ENCODE measurements around the gene NRP2. TPM values are rescaled to one million over a fixed set of nuclear protein-coding genes. Genes with fewer than 3 reads are reported as not detected.

Gene NRP2
- total RNA-seq, 4 donors from 2014 or later: 35.1 to 146 (median 63.9) TPM

GRCh38 chr2:205683502-205684367 lies 1.4 kb downstream of the NRP2 start:
- WGBS, 2 donors (ENCODE audit: low coverage in 1 of 2): 55 to 58% methylated on average over 6 to 10 of the region's 10 CpGs
- intact Hi-C loops (cut with DNase I; ENCODE audit: low total_unique reads): loop anchor here (10.0 kb wide), 2 partner anchors 51 to 81 kb away; no protein-coding TSS in a partner anchor
- H3K27me3 ChIP-seq: peaks cover 62% of the 10 kb centered on the region

GRCh38 chr2:205684871-205685313 lies 2.6 kb downstream of the NRP2 start:
- peak overlapping the region; percentile 57 to 69 (median 58) for H3K4me3 ChIP-seq
- peak overlapping the region; percentile 82 to 95 (median 88) for H3K27ac ChIP-seq
- intact Hi-C loops (cut with DNase I; ENCODE audit: low total_unique reads): loop anchor here (10.0 kb wide), 2 partner anchors 50 to 80 kb away; no protein-coding TSS in a partner anchor
- H3K4me1 ChIP-seq: peaks cover 0 to 66% (median 12%) of the 10 kb centered on the region in 4 donors
- H3K9me3 ChIP-seq: no peaks in the 10 kb centered on the region
- TF ChIP-seq POLR2AphosphoS5 (IDR thresholded peaks at IDR 0.05) (peak in 1 of 3 donors; percentile 35), EP300 (IDR thresholded peaks at IDR 0.05; ENCODE audit: low read depth) (no peak)
- in situ Hi-C loops (cut with MboI; ENCODE audit: low pct_ligation_motif_present in 1 of 4, low pct_unique_long_range_greater_than_20kb in 1 of 4, low sequenced_read_pairs in 3 of 4): no loop called here
- peaks cover 62% of the 10 kb centered on the region for H3K27me3 ChIP-seq
- DNase-seq: no peak
- WGBS, 2 donors (ENCODE audit: low coverage in 1 of 2): 35% methylated on average over 35 of the region's 35 CpGs; no CpG with 5 or more reads in 1 of the 2 donors
- no peaks in the 10 kb centered on the region for H3K36me3 ChIP-seq

More at GRCh38 chr2:205683502-205684367, 1.4 kb downstream of the NRP2 start:
- Histone ChIP-seq H3K9me3 (no peaks in the 10 kb centered on the region), H3K4me3 (peak overlapping the region; percentile 57 to 73 (median 58)), H3K36me3 (no peaks in the 10 kb centered on the region), H3K4me1 (peaks cover 0 to 56% (median 11%) of the 10 kb centered on the region in 4 donors), H3K27ac (peak overlapping the region; percentile 82 to 95 (median 88))
- in situ Hi-C loops (cut with MboI; ENCODE audit: low pct_ligation_motif_present in 1 of 4, low pct_unique_long_range_greater_than_20kb in 1 of 4, low sequenced_read_pairs in 3 of 4): no loop called here
- TF ChIP-seq POLR2AphosphoS5 (IDR thresholded peaks at IDR 0.05) (peak; percentile 9 to 71 (median 56)), EP300 (IDR thresholded peaks at IDR 0.05; ENCODE audit: low read depth) (no peak), POLR2A (IDR thresholded peaks at IDR 0.05) (no peak), CTCF (IDR thresholded peaks at IDR 0.05) (no peak)
- no peak for DNase-seq

GRCh38 chr2:205685314-205686055 lies 3.2 kb downstream of the NRP2 start:
- in situ Hi-C loops (cut with MboI; ENCODE audit: low pct_ligation_motif_present in 1 of 4, low pct_unique_long_range_greater_than_20kb in 1 of 4, low sequenced_read_pairs in 3 of 4): no loop called here
- WGBS, 2 donors (ENCODE audit: low coverage in 1 of 2): 1% methylated on average over 63 of the region's 72 CpGs; no CpG with 5 or more reads in 1 of the 2 donors

GRCh38 chr2:205686056-205686782 lies 3.9 kb downstream of the NRP2 start:
- Histone ChIP-seq H3K36me3 (no peaks in the 10 kb centered on the region), H3K27me3 (peaks cover 62% of the 10 kb centered on the region), H3K4me1 (peaks cover 1 to 68% (median 9%) of the 10 kb centered on the region in 4 donors), H3K9me3 (no peaks in the 10 kb centered on the region), H3K27ac (peak overlapping the region; percentile 82 to 95 (median 88)), H3K4me3 (peak overlapping the region; percentile 57 to 69 (median 58))
- no peak for TF ChIP-seq POLR2AphosphoS5 (IDR thresholded peaks at IDR 0.05)
- TF ChIP-seq EP300 (IDR thresholded peaks at IDR 0.05; ENCODE audit: low read depth): no peak
- TF ChIP-seq POLR2A (IDR thresholded peaks at IDR 0.05): no peak
- TF ChIP-seq CTCF (IDR thresholded peaks at IDR 0.05): no peak
- WGBS, 2 donors (ENCODE audit: low coverage in 1 of 2): 0 to 14% methylated on average over 6 to 45 of the region's 45 CpGs
- intact Hi-C loops (cut with DNase I; ENCODE audit: low total_unique reads): loop anchor here (2.0 to 10.0 kb wide), 3 partner anchors 49 to 201 kb away; no protein-coding TSS in a partner anchor
- in situ Hi-C loops (cut with MboI; ENCODE audit: low pct_ligation_motif_present in 1 of 4, low pct_unique_long_range_greater_than_20kb in 1 of 4, low sequenced_read_pairs in 3 of 4): no loop called here
- no peak for DNase-seq

More at GRCh38 chr2:205685314-205686055, 3.2 kb downstream of the NRP2 start:
- Histone ChIP-seq H3K4me1 (peaks cover 0 to 68% (median 9%) of the 10 kb centered on the region in 4 donors), H3K27me3 (peaks cover 62% of the 10 kb centered on the region), H3K4me3 (peak overlapping the region; percentile 57 to 69 (median 58)), H3K27ac (peak overlapping the region; percentile 82 to 95 (median 88)), H3K36me3 (no peaks in the 10 kb centered on the region), H3K9me3 (no peaks in the 10 kb centered on the region)
- peak in 1 of 3 donors; percentile 10 for TF ChIP-seq POLR2AphosphoS5 (IDR thresholded peaks at IDR 0.05)
- TF ChIP-seq EP300 (IDR thresholded peaks at IDR 0.05; ENCODE audit: low read depth): no peak
- no peak for DNase-seq
- intact Hi-C loops (cut with DNase I; ENCODE audit: low total_unique reads): loop anchor here (2.0 to 10.0 kb wide), 3 partner anchors 49 to 201 kb away; no protein-coding TSS in a partner anchor

Measured in transverse colon (tissue), 4 donors.